ENCODE measurements around the gene RAB35.

DNA sequence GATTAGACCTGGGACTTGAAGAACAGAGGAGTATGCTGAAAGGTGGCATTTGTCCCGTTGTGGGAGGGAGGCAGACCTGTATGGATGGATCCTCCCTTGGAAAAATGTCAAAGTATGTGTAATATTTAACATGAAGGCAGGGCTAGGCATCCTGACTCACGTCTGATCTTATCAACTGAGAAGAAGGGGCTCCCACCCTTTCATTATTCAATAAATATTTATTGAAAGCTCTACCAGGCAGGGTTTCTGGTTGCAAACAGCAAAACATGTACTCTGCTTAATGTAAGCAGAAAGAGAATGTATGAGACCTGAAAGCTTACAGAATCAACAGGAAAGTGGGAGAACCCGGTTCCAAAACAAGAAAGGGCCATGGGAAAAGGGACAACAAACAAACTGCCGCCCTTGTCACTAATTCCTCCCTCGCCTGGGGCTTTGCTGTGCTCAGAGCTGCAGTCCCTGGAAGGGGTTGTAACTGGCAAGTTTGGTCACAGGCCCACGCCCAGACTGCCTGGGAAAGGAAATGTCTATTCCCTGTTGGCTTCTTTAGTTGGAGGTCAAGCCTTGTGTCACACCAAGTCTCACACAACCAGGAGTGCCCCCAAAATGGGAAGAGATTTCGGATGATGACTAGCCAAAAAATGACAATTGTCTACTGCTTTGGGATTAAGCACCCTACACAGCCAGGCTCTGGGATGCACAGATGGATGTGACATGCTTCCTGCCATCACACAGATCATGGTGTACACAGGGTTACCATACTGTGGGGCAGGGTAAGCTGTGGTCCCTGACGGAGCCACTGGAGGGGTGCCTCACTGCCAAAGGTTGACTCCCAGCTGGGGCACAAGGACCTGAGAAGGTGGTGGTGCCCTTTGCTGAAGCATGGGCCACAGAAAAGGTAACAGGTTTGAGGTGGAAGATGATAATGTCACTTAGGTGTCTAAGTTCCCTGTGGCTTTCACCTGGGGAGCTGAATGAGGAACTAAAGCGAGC lies 36.8 kb downstream of the RAB35 start:
- TF ChIP-seq, protein P1, sequence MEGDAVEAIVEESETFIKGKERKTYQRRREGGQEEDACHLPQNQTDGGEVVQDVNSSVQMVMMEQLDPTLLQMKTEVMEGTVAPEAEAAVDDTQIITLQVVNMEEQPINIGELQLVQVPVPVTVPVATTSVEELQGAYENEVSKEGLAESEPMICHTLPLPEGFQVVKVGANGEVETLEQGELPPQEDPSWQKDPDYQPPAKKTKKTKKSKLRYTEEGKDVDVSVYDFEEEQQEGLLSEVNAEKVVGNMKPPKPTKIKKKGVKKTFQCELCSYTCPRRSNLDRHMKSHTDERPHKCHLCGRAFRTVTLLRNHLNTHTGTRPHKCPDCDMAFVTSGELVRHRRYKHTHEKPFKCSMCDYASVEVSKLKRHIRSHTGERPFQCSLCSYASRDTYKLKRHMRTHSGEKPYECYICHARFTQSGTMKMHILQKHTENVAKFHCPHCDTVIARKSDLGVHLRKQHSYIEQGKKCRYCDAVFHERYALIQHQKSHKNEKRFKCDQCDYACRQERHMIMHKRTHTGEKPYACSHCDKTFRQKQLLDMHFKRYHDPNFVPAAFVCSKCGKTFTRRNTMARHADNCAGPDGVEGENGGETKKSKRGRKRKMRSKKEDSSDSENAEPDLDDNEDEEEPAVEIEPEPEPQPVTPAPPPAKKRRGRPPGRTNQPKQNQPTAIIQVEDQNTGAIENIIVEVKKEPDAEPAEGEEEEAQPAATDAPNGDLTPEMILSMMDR (IDR thresholded peaks at IDR 0.05; ENCODE audit: insufficient read depth, low read length, poor library complexity, severe bottlenecking) = no peak
- TF ChIP-seq EZH2phosphoT487 (conservative IDR thresholded peaks at IDR 0.05; ENCODE audit: low read length) = no peak
